ENCODE data around the gene DIO1. TPM values are rescaled to one million over a fixed set of nuclear protein-coding genes. Genes with fewer than 3 reads are reported as not detected.

DIO1 gene
- total RNA-seq, 1 experiment from 2014 or later: not detected

DNA sequence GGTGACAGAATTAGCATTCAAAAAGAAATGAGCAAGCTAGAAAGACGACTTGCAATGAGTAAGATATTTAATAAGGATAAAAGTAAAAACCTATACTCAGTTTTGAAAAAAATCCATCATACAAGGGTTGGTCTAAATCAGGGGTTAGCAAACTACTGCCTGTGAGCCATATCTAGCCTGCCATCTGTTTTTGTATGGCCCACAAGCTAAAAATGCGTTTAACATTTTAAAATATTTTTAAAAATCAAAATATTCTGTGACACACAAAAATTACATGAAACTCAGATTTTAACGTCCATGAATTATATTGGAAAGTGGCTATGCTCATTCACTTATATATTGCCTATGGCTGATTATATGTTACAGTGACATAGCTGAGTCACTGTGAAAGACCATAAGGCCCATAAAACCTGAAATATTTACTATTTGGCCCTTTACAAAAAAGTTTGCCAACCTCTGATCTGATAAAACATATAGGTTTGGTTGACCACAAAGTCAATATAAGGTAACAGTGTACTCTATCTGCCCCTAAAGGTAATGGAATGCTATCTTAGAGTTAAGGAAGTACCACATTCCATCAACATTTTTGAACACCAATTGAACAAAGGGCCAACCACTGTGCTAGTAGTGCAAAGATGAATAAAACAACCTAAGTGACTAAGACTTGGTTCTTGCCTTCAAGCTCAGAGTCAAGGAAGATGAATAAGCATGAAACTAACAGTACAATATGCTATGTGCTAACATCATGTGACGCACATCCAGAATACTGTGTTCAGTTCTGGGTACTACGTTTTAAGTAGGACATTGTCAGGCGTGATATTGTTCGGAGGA is 48.4 kb downstream of the DIO1 start:
- DNase-seq (ENCODE audit: low read depth): no peak

DNA sequence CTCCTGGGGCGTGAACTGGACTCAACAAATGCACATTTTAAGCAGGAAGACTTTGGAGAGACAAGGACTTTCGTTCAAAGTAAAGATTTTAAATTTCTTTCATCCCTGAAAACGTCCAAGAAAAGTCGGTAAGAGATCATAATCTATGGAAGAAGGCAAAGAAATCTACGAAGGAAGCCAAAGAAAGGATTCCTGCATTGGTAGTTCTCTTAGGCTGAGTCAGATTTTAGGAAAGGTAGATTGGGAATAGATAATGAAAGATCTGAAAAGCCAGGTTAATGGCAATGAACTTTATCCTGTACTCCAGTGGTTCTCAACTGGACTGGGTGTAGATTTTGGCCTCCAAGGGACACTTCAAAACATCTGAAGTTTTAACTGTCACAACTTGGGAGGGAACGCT is 49.1 kb downstream of the DIO1 start:
- DNase-seq (ENCODE audit: low read depth): no peak

DNA sequence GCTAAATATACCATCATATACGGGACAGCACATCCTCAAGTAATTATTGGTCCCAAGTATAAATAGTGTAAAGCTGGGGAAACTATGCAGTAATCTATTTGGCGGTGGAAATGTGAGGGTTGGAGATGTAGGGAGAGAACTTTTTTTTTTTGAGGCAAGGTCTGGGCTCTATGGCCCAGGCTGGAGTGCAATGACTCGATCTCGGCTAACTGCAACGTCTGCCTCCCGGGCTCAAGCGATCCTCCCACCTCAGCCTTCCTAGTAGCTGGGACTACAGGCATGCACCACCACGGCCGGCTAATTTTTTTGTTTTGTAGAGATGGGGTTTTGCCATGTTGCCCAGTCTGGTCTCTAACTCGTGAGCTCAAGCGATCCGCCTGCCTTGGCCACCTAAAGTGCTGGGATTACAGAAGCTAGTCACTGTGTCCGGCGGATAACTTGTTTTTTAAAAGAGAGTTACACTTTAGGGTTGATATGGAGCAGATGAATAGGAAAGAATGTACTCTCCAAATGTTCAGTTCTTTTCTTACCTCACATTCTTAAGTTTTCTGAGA is 49.6 kb downstream of the DIO1 start:
- DNase-seq (ENCODE audit: low read depth): no peak

DNA sequence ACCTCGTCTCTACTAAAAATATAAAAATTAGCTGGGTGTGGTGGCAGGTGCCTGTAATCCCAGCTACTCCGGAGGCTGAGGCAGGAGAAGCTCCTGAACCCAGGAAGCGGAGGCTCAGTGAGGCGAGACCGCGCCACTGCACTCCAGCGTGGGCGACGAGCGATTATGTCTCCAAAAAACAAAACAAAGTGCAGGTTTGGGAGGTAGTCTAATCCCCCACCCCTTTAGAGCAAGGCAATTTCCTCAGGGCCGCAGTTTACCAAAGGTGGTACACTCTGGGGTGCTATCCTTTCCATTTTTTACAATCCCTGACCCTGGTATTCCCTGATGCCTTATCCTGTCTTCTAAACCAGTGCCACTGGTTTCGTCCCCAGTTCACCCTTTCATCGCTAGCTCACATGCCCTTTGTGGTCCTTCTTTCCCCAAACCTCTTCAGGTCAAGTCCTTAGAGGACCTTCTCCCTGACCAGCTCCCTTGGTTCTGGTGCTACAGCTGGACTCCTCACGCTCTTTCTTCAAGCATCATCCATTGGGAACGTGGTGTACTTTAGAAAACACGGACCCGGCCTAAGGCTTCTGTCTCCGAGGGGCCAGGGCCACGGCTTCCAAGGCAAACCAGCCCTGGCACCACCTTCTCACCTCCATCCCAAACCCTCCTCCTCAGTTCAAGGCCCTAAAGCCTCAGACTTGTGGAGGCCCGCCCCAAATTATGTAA is 50.6 kb downstream of the DIO1 start:
- peak; percentile 32 for DNase-seq (ENCODE audit: low read depth)

DNA sequence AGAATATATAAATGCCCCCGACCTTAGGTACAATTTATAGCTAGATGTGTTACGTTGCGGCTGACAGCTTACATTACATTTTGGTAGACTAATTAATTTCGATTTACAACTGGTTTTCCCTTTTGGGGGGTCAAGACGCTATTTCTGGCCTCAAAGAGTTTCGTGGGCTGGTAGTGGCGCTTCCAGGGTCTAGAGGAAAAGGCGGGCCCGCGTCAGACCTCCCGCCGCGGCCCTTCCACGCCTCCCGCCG is 51.1 kb downstream of the DIO1 start:
- no peak for DNase-seq (ENCODE audit: low read depth)

DNA sequence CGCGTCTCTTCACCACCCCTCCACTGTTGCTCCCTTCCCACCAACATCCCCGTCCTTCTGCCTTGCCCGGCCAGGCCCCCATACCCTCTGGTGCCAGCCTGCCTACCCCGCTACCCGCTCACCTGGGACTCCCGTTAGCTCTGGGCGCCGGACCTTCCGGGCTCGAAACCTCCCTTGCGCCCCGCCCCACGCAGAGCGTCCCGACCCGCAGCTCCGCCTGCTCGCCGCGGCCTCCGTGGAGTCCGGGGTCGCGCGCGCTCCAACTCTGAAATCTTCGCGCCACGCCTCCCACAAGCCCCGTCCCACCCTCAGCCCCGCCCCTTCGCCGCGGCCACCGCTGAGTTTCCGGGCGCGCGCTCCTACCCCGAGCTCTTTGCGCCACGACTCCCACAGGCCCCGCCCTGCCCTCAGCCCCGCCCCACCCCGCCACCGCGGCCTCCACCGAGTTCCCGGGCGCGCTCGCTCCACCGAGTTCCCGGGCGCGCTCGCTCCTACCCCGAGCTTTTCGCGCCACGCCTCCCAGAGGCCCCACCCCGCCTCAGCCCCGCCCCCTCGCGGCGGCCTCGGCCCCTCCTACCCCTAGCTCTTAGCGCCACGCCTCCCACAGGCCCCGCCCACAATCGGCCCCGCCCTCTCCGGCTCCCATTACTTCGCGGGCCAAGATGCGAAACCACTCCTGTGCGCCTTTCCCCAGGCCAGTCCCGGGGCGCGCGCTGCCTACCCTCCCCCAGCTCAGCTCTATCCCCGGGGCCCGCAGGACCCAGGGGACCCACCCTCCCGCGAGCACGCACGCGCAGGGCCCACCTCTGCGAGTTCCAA is 51.7 kb downstream of the DIO1 start, which contains the start of gene IFT25:
Gene IFT25, minus strand, starts transcription at position 267 of the 819 bp plus-strand sequence. CDS start 5,617 bp downstream, outside the sequence.
- DNase-seq (ENCODE audit: low read depth): peak; percentile 92

DNA sequence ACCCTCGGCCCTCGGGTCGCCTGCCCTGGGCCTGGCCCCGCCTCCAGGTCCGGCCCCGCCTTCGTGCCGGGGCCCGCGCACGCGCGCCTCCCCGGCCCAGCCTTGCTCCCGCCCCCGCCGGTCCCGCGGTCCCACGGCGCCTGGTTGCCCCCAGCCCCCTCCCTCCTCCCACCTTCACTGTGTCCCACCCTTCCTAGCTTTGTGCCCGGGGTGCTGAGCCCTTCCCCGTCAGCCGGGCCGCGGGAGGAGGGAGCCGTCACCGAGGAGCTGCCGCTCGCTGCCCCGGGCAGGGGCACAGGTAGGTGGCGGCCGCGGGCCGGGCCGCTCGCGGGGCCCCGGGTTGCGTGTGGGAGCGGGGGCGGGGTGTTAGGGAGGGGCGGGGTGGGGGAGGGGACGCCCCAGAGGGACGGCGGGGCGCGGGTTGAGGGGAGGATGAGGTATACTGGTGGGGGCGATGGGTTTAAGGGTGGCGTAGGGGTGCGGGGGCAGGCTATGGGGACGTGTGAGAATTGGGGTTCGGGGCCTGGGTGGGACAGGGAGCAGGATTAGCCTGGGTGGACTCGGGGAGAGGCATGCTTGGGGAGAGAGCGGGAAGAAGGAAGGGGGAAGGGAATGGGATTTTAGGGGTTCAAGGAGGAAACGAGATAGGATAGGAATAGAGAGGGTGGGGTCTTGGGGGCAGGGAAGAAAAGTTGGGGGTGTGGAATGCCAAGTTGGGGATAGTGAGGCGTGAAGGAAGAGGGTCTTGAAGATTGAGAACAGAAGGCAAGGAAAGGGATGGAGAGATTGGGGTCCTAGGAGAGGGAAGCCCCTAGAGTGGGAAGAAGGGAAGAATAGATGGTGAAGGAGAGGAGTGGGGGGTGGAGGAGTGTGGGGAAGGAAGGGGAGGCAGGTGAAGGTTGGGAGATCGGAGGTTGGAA is 52.5 kb downstream of the DIO1 start, which contains the start of gene LRRC42:
Gene LRRC42, plus strand, starts transcription at position 99 of the 920 bp plus-strand sequence. CDS start 5,650 bp downstream, outside the sequence.
- DNase-seq (ENCODE audit: low read depth): no peak

DNA sequence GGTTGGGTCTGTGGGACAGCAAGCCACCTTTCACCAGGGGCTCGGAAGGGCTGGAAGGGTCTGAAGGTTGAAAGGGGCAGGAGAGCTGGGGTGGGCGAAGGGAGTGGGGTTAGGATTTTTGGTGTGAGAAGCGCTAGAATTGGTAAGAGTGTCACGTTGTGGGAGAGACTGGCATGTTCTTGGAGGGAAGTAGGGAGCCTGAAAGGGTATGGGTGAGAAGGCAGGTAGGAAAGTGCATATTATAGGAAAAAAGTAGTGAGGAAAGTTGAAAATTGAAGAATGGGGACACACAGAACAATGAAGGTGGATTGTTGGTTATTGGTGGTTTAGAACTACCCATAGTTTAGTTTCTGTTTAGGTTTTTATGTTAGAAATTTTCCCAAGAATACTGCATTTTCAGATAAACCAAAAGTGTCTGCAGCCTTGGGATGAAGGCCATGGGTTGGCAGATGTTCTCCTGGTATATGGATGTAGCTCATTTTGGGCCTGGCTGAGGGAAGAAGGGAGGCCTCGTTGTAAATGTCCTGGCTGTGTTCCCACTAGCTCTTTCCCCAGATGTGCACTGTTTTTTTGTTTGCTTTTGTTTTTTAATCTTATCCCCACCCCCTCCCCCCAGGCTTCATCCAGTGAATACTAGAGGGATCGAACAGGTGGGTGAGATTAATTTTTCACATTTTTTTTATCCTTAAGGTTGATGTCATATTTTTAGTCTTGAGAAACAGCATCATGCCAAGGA is 53.4 kb downstream of the DIO1 start:
- no peak for DNase-seq (ENCODE audit: low read depth)

DNA sequence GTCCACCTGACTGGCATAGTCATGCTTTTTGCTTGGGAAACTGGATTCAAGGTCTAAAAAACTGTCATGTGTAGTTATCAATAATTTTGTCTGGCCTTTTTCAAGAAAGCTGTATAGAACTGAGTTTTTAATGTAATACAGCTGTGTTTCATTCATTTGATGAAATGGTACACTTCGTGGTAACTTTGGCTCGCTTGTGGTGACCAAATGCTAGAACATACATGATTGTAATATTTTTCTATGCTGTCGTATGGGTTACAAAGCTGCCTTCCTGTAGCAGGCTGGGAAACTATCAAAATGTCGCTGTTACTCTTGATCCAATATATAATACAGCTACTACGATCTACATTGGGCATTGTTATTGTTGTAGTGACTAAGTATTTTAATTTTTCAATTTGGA is 54.3 kb downstream of the DIO1 start:
- no peak for DNase-seq (ENCODE audit: low read depth)

DNA sequence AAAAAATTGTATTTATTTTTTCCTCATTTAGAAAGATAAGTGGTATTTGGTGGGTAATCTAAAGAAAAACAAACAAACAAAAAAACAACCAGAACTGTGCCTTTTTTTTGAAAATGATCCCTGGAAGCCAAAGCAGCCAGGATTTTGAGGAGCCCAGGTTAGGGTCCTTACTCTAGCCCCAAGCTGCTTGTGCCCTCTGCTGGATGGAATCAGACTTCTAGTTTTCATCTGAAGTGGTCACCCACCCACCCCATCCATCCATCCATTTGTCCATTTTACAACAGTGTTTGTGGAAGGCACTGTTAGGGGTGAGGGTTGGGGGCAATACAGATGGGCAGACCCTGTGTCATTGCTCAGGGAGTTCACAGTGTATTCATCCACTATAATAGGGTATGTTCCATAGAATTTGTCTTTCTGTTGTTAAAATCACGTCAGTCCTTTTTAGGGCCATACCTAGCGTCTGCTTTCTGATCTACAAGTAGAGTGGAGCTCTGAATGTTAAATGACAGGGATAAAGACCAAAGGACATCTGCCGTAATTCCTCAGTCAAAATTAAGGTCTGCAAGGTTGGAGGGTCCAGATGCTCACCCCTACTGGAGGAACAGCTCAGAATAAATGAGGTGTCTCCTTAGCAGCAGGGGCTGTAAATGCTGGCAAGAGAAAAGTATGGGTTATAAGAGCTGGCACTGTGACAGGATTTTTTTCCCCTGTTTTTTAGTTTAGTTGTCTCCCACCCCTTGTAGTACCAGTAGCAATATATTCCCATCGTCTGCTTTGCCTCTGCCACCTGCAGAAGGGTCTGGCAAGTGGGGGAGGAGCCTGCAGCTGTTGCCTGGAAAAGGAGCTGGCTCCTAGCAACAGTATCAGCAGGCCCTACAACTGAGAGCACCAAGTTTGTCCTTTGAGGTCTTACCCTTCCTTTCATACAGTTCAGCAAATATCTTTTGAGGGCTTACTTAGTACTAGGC is 55.3 kb downstream of the DIO1 start:
- peak; percentile 49 for DNase-seq (ENCODE audit: low read depth)

DNA sequence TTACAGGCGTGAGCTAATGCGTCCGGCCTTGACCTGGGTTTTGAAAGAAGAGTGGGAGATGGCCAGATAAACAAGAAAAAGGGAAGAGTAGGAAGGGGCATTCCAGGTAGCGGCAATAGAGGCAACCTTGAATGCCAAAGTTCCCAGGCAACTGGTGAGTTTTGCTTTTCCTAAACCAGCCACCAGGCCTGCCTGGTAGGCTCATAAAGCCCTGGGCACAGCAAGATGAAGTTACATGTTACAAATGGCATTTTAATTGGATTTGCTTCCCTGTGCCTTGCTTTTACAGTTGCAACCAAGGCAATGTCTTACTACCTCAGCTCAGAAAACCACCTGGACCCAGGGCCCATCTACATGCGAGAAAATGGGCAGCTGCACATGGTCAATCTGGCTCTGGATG is 57.7 kb downstream of the DIO1 start:
- DNase-seq (ENCODE audit: low read depth): no peak

DNA sequence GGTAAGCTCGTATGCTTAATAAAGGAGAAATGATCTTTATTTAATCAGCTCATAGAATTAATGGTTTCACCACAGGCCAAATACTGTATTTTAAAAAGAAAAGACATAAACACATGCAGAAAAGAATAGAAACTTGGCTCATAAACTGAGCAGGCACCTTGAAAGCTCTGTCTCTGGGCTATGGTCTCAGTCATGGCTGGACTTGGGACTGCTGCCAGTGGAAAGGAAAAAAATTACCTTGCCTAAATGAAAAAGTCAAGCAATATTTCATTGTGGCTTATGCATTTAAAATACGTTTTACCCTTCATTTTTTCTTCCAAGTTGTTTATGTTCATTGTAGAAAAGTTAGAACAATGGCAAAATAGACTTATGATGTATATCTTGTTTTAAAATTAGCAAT is 60.1 kb downstream of the DIO1 start:
- no peak for DNase-seq (ENCODE audit: low read depth)

DNA sequence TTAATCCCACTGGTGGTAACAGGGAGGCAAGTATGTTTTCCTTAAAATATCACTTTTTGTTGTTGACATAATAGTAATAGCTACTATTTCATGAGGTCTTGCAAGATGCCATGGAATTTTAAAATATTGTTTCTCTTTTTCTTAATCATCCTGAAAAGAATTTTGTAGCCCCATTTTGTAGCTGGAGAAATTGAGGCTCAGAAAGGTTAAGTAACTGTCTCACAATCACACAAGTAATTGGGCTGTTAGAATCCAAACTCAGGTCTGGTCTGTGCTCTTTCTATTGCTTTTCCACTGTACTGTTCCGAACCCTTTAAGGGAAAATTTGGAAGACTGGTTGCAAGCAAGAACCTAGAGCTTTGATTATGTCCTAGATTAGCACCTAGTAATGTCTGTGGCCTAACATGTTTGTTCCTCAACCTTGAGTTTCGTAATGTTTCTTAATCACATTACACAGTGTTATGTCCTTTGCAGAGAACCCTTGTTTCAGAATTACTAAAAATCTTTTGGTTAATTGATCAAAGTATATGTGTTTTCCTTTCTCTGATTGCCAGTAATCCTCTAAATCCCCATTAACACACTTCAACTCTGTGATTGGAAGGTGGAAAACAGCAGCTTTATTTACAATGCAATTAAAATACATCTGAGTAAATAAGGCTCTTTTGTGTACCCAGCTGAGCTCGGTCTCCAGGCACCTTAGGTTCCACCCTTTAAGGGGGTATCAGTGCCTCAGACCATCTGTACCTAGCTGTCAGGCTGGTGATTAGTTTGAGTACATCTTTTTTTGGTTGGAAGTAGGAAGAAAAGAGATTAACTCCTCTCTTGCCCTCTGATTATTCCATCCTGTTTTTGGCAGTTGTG is 62.6 kb downstream of the DIO1 start:
- peak; percentile 14 for DNase-seq (ENCODE audit: low read depth)

DNA sequence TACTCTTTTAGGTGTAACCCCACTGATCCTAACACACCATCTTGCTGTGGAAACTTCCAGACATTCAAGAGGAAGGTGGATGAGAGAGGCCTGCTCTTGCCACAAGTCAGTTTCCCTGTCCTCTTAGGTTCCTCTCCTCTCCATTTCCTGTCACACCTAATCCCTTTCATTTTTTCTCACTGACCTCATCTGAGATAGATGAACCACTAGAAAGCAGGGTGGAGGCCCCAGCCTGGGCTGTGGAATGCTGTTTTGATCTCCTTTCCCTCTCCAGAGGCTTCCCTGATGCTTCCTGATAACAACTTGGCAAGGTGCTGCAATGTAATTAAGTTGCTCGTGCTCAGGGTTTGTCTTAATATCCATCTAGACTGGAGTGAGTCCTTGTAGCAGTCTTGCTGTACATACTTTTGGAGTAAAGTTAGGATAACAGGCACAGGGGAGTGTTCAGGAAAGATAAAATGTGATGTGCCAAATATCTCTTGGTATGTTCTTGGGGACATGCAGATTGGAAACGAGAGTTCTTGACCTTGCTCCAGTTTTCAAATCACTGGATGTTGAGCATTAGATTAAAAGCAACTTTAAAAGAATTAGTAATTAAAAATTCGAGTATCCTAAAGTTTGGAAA is 63.3 kb downstream of the DIO1 start:
- DNase-seq (ENCODE audit: low read depth): peak; percentile 83

DNA sequence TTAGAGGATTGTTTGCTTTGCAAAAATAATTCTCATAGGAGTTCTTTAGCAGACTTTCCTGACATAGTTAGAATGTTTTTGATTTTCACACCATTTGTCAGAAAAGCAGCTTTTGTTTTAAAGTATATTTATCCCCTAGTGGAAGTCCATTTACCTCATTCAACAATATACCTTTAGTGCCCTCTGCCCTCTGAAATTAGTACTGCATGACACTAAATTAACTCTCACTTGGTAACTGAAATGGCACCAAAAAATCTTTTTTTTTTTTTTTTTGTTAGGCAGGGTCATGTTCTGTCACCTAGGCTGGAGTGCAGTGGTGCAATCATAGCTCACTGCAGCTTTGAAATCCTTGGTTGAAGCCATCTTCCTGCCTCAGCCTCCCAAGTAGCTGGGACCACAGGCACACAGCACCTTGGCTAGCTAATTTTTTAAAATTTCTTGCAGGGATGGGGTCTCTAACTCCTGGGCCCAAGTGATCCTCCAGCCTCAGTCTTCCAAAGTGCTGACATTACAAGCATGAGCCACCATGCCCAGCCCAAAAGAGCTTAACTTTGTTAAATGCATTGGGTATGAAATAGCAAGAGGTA is 65.8 kb downstream of the DIO1 start:
- DNase-seq (ENCODE audit: low read depth): peak; percentile 33
